ENCODE data around the gene PDZD2.

PDZD2 gene

DNA sequence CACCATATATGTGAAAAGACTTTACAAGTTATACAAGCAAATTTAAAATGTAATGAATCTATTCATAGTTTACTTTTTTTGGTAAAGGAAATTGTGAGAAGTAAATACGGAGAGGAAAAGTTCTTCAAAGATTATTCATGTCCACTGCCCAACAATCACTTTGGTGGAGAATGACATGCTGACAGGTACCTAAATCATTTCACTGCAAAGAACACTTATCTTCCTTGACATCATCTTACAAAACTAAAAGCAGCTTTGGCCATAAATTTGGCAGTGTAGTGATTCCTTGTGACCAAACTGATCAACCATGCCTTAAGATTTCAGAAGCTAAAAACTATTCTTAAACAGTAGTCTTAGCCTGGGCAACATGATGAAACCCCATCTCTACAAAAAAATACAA is 492.7 kb downstream of the PDZD2 start:
- TF ChIP-seq, protein P1, sequence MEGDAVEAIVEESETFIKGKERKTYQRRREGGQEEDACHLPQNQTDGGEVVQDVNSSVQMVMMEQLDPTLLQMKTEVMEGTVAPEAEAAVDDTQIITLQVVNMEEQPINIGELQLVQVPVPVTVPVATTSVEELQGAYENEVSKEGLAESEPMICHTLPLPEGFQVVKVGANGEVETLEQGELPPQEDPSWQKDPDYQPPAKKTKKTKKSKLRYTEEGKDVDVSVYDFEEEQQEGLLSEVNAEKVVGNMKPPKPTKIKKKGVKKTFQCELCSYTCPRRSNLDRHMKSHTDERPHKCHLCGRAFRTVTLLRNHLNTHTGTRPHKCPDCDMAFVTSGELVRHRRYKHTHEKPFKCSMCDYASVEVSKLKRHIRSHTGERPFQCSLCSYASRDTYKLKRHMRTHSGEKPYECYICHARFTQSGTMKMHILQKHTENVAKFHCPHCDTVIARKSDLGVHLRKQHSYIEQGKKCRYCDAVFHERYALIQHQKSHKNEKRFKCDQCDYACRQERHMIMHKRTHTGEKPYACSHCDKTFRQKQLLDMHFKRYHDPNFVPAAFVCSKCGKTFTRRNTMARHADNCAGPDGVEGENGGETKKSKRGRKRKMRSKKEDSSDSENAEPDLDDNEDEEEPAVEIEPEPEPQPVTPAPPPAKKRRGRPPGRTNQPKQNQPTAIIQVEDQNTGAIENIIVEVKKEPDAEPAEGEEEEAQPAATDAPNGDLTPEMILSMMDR (IDR thresholded peaks at IDR 0.05; ENCODE audit: control insufficient read depth, extremely low read depth, insufficient read depth), result no peak
- no peak overlapping the region for H3K4me3 ChIP-seq (ENCODE audit: low read depth, low read length)
- DNase-seq (ENCODE audit: low read depth), result no peak

DNA sequence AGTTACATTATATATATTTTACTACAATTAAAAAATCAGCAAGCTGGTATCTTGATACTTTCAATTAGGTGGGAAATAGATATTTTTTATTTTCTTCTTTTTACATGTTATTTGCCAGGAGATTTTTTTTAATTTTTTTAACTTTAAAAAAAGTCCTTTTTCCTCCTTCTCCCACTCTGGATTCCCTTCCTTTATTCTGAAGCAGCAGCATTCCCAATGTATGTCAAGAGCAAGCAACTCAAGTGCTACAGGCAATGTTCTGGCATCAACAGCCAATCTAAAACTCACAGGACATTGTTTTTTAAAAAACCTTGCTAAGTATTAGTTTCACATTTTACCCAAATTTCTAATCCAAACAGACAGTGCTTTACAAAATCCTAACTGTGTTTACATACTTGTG is 493.8 kb downstream of the PDZD2 start:
- DNase-seq (ENCODE audit: low read depth), result no peak
- no peak overlapping the region for H3K4me3 ChIP-seq (ENCODE audit: low read depth, low read length)
- TF ChIP-seq, protein P1 (IDR thresholded peaks at IDR 0.05; ENCODE audit: control insufficient read depth, extremely low read depth, insufficient read depth), result no peak

DNA sequence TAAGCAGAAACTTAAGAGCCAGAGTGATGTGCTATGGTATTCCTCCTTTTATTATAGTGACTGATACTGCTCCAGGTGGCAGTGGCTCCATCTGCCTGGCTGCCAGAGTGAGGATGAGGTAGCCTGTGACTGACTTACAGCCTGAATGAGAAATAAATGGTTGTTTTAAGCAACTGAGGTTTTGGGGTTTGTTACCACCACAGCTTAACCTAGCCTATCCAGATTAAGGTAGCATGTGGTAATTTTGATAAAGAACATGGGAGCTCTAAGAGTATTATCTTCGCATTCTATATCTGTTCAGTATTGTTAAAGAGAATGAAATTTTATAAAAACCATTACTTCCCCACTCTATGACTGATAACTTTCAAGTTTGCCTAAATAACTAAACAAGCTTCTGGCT is 496.2 kb downstream of the PDZD2 start:
- TF ChIP-seq, protein P1 (IDR thresholded peaks at IDR 0.05; ENCODE audit: control insufficient read depth, extremely low read depth, insufficient read depth), result no peak
- DNase-seq (ENCODE audit: low read depth), result no peak
- no peak overlapping the region for H3K4me3 ChIP-seq (ENCODE audit: low read depth, low read length)

DNA sequence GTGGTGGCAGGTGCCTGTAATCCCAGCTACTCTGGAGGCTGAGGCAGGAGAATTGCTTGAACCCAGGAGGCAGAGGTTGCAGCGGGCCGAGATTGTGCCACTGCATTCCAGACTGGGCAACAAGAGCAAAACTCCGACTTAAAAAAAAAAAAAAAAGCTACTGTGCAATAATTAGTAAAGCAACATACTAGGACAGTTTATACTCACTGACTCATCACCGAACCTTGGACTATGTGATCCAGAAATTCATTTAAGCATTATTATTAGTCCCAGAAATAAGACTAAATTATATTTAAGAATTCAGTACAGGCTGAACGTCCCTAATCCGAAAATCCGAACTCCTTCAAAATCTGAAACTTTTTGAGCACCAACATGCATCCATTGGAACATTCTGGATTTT is 497.4 kb downstream of the PDZD2 start:
- TF ChIP-seq, protein P1 (IDR thresholded peaks at IDR 0.05; ENCODE audit: control insufficient read depth, extremely low read depth, insufficient read depth), result no peak
- no peak overlapping the region for H3K4me3 ChIP-seq (ENCODE audit: low read depth, low read length)
- DNase-seq (ENCODE audit: low read depth), result no peak

DNA sequence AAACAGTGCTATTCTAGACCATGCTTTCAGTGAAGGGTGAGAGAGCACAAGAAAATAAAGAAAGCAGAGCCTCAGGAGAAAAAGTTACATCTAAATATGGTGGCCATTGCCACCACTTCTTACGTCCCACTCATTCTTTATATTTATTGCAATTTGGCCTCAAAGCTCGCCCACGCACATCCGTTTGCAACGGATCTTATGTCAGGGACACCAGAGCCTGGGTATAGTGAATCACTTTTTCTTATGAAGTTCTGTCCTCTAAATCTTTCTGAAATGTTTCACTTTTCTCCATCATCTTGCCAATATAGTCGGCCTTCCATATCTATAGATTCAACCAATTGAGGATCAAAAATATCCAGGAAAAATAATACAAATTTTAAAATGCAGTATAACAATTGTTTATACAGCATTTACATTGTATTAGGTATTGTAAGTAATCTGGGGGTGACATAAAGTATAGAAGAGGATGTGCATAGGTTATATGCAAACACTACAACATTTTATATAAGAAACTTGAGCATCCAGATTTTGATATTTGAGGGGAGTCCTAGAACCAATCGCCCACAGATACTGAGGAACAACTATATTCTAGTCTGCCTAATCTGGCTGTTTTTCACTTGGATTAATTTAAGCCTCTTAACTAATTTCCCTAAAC is 500.0 kb downstream of the PDZD2 start:
- DNase-seq (ENCODE audit: low read depth), result no peak
- H3K4me3 ChIP-seq (ENCODE audit: low read depth, low read length), result no peak overlapping the region
- TF ChIP-seq, protein P1 (IDR thresholded peaks at IDR 0.05; ENCODE audit: control insufficient read depth, extremely low read depth, insufficient read depth), result no peak

DNA sequence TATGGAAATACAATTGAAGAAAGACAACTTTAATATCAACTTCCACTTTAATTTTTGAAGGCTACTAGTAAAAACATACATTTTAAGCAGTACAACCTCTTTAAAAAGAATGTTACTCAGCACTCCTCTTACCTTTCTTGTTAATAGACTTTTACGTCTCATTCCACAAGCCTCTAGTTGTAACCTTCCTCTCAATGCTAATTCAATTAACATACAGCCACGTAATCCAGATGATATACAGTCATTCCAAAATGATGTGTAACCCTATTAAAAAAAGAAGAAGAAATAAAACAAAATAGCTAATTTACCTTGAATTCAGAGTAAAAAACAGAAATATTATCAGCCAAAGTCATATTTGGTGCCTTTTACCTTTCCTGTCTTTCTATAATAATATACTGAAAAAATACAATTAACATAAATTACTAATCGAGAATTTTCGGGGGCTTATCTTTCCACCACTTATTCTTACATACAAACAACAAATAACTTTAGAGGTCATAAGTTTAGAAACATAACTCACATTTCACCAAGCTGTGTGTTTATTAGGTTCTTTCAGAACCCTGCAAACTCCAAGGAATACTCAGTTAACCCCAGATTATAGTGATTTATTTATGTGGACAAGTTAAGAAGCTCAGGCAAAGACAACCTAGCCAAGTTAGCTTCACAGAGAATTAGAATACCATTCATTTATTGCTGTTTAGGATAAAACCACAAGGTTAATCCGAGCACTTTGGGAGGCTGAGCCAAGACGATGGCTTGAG is 504.9 kb downstream of the PDZD2 start:
- no peak for DNase-seq (ENCODE audit: low read depth)
- TF ChIP-seq, protein P1 (IDR thresholded peaks at IDR 0.05; ENCODE audit: control insufficient read depth, extremely low read depth, insufficient read depth), result no peak
- H3K4me3 ChIP-seq (ENCODE audit: low read depth, low read length), result no peak overlapping the region
